ENCODE results near the gene KRTAP4-5. TPM values are rescaled to one million over a fixed set of nuclear protein-coding genes. Genes with fewer than 3 reads are reported as not detected.
"Not testable (repeated sequence)": the region's sequence is repeated elsewhere in the genome, so short reads cannot be mapped to it uniquely, and the experiment has no call there.

KRTAP4-5 gene
- total RNA-seq, 2 donors from 2014 or later = not detected

DNA sequence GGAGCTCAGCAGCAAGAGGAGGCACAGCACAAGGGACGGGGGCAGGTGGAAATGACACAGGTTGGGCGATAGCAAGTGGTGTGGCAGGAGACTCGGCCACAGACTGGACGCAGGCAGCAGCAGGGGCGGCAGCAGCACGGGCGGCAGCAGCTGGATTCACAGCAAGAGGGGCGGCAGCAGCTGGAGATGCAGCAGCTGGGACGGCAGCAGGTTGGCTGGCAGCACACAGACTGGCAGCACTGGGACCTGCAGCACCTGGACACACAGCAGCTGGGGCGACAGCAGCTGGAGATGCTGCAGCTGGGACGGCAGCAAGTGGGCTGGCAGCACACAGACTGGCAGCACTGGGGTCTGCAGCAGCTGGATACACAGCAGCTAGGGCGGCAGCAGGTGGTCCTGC is 9.8 kb downstream of the KRTAP4-5 start:
- peaks cover 10 to 18% of the 10 kb centered on the region in 2 donors for H3K36me3 Mint-ChIP-seq (ENCODE audit: insufficient read depth in 2 of 2)
- DNase-seq; H3K27me3 Mint-ChIP-seq (ENCODE audit: low read depth); H3K4me1 Mint-ChIP-seq (ENCODE audit: low read depth); H3K27ac Mint-ChIP-seq; ATAC-seq (replicated peaks in 1 of 2); H3K4me3 Mint-ChIP-seq: not testable (repeated sequence)
- H3K9me3 Mint-ChIP-seq = peaks cover 10 to 28% of the 10 kb centered on the region in 2 donors

DNA sequence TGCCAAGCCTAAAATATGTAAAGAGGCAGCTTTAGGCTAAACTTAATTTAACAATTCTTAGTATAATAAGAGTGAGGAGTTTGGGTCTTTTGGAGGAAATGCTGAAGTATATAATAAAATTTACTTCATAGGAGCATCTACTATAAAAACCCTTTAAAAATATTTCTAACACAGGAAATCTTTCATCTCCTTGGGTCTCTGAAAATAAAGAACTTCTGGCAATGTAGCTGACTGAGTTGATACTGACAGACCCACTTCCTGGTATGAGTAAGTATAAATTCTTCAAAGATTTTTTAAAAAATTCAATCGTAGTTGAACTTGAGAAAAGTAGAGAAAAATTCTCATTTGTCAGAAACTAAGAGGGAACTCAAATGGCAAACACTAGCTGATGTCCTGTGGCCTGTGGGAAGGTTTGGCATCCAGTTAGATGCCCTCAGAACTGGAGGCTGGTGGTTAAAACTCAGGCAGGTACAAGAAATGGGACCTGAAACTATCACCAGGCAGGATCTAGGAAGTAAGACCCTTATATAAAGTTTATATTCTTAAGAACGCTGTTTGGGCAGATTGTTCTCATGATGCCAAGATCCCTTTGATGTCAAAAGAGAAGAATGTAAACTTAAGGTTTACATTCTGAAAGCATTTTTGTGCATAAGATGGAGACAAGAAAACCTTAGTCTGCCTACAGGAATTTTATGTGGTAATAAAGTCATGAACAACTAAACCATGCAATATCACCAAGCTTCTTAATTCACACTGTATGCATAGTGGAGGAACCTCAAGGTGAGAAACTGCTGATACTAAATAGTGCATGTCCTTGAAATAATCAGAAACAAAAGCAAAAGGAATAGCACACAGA is 15.5 kb downstream of the KRTAP4-5 start:
- no peak overlapping the region for H3K27ac Mint-ChIP-seq
- ATAC-seq (replicated peaks in 1 of 2) = no peak

DNA sequence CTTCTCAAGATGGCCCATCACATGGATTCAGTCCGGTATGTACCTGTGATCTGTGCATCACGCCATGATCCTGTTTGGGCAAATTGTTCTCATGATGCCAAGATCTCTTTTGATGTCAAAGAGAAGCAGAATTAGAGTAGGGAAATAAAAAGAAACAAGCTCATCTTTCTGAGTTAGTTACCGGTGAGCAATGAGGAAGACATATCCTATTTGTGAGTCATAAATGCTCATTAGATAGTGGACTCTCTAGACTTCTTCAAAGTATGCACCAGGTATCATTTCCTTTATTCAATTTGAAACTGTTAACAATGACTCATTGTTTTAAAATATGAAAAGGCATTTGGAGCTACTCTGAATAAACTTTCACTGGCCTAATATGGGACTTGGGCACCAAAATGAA is 17.6 kb downstream of the KRTAP4-5 start:
- H3K9me3 Mint-ChIP-seq = peaks cover 0 to under 1% of the 10 kb centered on the region in 2 donors
- H3K27ac Mint-ChIP-seq = peak overlapping the region; percentile 63
- H3K4me3 Mint-ChIP-seq = no peak overlapping the region
- ATAC-seq (replicated peaks in 1 of 2) (no peak), DNase-seq (no peak)
- H3K27me3 Mint-ChIP-seq (ENCODE audit: low read depth) = no peaks in the 10 kb centered on the region
- peaks cover 28% of the 10 kb centered on the region for H3K4me1 Mint-ChIP-seq (ENCODE audit: low read depth)
- H3K36me3 Mint-ChIP-seq (ENCODE audit: insufficient read depth in 2 of 2) = no peaks in the 10 kb centered on the region

More for the DNA sequence above, 15.5 kb downstream of the KRTAP4-5 start:
- no peaks in the 10 kb centered on the region for H3K36me3 Mint-ChIP-seq (ENCODE audit: insufficient read depth in 2 of 2)
- H3K4me3 Mint-ChIP-seq = no peak overlapping the region
- H3K4me1 Mint-ChIP-seq (ENCODE audit: low read depth) = peaks cover 28% of the 10 kb centered on the region
- H3K9me3 Mint-ChIP-seq = peaks cover 0 to 10% of the 10 kb centered on the region in 2 donors
- DNase-seq = no peak
- H3K27me3 Mint-ChIP-seq (ENCODE audit: low read depth) = no peaks in the 10 kb centered on the region

DNA sequence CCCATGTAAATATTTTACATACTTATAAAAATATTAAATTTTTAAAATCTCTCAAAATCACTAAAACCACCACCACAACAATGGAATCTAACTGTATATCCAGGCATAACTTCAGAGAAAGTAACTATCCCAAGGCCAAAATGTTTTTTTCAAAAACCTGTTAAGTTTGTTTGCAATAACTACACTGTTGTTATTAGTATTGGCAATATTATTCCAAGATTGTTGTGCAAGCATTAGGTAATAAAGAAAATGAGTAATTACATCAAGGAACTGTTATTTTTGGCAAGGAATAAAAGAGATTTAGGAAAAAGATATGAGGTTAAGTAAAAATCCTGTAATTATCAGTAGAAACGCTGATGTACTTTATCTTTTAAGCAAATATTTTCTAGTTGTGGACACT is 22.3 kb downstream of the KRTAP4-5 start:
- H3K9me3 Mint-ChIP-seq = peaks cover under 1 to 1% of the 10 kb centered on the region in 2 donors

DNA sequence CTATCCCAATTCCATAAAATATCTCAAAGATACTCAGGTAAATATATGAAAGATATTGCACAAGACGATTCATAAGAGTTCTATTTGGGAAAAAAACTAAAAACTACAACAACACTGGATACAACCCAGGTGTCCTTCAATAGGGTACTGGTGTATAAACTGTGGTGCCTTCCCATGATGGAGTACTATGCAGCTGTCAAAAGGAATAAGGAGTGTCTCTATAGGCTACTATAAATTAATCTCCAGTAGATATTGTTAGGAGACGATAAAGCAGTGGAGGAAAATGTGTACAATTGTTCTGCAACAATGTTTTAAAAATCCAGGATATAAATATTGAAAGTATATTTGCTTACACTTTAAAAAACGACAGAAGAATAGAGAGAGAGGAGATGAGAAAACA is 23.2 kb downstream of the KRTAP4-5 start:
- peaks cover 2% of the 10 kb centered on the region in 2 donors for H3K9me3 Mint-ChIP-seq
- H3K4me3 Mint-ChIP-seq = no peak overlapping the region
- H3K27ac Mint-ChIP-seq = no peak overlapping the region
- no peaks in the 10 kb centered on the region for H3K36me3 Mint-ChIP-seq (ENCODE audit: insufficient read depth in 2 of 2)
- no peaks in the 10 kb centered on the region for H3K27me3 Mint-ChIP-seq (ENCODE audit: low read depth)
- ATAC-seq (replicated peaks in 1 of 2) (no peak), DNase-seq (no peak)
- H3K4me1 Mint-ChIP-seq (ENCODE audit: low read depth) = peaks cover 31% of the 10 kb centered on the region

More for the DNA sequence above, 22.3 kb downstream of the KRTAP4-5 start:
- Mint-ChIP-seq H3K4me3 (no peak overlapping the region), H3K36me3 (ENCODE audit: insufficient read depth in 2 of 2) (no peaks in the 10 kb centered on the region), H3K27ac (no peak overlapping the region), H3K27me3 (ENCODE audit: low read depth) (no peaks in the 10 kb centered on the region), H3K4me1 (ENCODE audit: low read depth) (peaks cover 40% of the 10 kb centered on the region)
- no peak for ATAC-seq (replicated peaks in 1 of 2)
- no peak for DNase-seq

DNA sequence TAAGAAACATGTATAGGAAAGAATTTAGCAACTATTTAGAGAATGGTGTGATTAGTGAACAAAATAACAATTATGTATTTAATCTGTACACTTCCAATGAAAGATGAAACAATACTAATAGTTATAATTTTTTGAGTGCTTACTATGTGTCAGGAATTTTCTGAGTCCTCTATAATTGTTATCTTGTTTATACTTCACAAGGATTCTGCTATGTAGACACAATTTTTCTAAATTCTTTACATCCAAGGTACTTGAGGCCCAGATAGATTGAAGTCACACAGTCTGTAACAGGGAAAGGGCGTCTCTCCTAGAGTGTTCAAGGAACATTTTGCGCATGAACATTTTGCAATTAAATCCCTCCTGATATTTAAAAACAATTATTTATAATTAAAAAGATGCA is 24.6 kb downstream of the KRTAP4-5 start:
- ATAC-seq (replicated peaks in 1 of 2) (no peak), DNase-seq (no peak)
- H3K36me3 Mint-ChIP-seq (ENCODE audit: insufficient read depth in 2 of 2) = no peaks in the 10 kb centered on the region
- H3K27me3 Mint-ChIP-seq (ENCODE audit: low read depth) = no peaks in the 10 kb centered on the region
- peaks cover 33% of the 10 kb centered on the region for H3K4me1 Mint-ChIP-seq (ENCODE audit: low read depth)
- peaks cover 2% of the 10 kb centered on the region in 2 donors for H3K9me3 Mint-ChIP-seq
- H3K4me3 Mint-ChIP-seq = no peak overlapping the region
- H3K27ac Mint-ChIP-seq = no peak overlapping the region

DNA sequence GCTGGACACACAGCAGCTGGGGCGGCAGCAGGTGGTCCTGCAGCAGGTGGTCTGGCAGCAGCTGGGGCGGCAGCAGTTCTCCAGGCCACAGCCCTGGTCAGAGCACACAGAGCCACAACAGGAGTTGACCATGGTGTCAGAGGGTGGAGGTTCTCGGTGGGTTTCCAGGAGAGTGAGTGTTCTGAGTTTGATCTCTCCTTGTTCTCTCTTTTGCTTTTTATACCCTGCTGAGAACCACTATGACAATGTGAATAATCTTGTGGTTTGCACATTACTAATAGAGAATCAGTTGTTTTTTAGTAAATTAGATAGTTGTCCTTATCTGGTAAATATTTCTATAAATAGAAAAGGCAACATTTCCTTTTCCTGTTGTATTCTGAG is 25.6 kb downstream of the KRTAP4-5 start, which contains the start of gene KRTAP4-12:
KRTAP4-12 (minus strand) TSS at position 192 of the 381 bp plus-strand sequence; CDS start at position 132, 60 bp downstream.
- Mint-ChIP-seq H3K4me3 (peak within 1 kb of the TSS; percentile 2 to 18), H3K4me1 (ENCODE audit: low read depth) (peaks cover 33% of the 10 kb centered on the region)
- not testable (repeated sequence) for H3K27ac Mint-ChIP-seq; ATAC-seq (replicated peaks in 1 of 2); DNase-seq; H3K36me3 Mint-ChIP-seq (ENCODE audit: insufficient read depth in 2 of 2); H3K9me3 Mint-ChIP-seq; H3K27me3 Mint-ChIP-seq (ENCODE audit: low read depth)

DNA sequence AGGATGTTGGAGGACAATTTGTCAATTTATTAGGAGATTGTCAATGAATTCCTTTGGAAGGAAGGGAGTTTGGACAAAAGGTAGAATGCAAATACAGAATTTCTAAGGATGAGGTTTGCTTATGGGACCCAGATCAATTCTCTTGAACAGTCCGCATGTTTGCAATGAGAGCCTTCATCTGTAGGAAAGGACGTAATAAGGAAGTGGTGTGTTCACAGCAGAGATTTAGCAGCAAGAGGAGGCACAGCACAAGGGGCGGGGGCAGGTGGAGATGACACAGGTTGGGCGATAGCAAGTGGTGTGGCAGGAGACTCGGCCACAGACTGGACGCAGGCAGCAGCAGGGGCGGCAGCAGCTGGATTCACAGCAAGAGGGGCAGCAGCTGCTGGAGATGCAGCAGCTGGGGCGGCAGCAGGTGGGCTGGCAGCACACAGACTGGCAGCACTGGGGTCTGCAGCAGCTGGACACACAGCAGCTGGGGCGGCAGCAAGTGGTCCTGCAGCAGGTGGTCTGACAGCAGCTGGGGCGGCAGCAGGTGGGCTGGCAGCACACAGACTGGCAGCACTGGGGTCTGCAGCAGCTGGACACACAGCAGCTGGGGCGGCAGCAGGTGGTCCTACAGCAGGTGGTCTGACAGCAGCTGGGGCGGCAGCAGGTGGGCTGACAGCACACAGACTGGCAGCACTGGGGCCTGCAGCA is 26.2 kb downstream of the KRTAP4-5 start:
- ATAC-seq (replicated peaks in 1 of 2); H3K27ac Mint-ChIP-seq: not testable (repeated sequence)

DNA sequence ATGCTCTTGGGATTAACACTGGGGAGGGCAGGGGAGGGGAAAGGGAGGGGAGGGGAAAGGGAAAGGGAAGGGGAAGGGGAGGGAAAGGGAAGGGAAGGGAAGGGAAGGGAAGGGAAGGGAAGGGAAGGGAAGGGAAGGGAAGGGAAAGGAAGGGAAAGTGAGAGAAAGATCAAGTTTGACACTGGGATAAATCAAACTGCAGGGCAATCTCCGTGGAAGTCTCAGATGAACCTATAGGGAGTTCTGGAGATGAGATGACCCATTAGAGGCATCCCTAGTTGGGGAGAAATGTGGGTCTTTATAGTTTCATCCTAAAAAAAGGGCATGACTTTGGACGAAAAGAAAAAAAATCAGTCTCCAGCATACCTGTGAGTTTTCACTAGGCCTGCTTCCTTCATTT is 27.9 kb downstream of the KRTAP4-5 start:
- no peaks in the 10 kb centered on the region for H3K36me3 Mint-ChIP-seq (ENCODE audit: insufficient read depth in 2 of 2)
- H3K27ac Mint-ChIP-seq = no peak overlapping the region
- no peak for DNase-seq
- peaks cover 33% of the 10 kb centered on the region for H3K4me1 Mint-ChIP-seq (ENCODE audit: low read depth)
- peaks cover 2% of the 10 kb centered on the region in 2 donors for H3K9me3 Mint-ChIP-seq
- no peaks in the 10 kb centered on the region for H3K27me3 Mint-ChIP-seq (ENCODE audit: low read depth)
- no peak for ATAC-seq (replicated peaks in 1 of 2)
- no peak overlapping the region for H3K4me3 Mint-ChIP-seq

More for the DNA sequence above, 26.2 kb downstream of the KRTAP4-5 start:
- not testable (repeated sequence) for H3K9me3 Mint-ChIP-seq; DNase-seq; H3K27me3 Mint-ChIP-seq (ENCODE audit: low read depth); H3K36me3 Mint-ChIP-seq (ENCODE audit: insufficient read depth in 2 of 2)
- H3K4me3 Mint-ChIP-seq = peak overlapping the region; percentile 2 to 18
- peaks cover 33% of the 10 kb centered on the region for H3K4me1 Mint-ChIP-seq (ENCODE audit: low read depth)

DNA sequence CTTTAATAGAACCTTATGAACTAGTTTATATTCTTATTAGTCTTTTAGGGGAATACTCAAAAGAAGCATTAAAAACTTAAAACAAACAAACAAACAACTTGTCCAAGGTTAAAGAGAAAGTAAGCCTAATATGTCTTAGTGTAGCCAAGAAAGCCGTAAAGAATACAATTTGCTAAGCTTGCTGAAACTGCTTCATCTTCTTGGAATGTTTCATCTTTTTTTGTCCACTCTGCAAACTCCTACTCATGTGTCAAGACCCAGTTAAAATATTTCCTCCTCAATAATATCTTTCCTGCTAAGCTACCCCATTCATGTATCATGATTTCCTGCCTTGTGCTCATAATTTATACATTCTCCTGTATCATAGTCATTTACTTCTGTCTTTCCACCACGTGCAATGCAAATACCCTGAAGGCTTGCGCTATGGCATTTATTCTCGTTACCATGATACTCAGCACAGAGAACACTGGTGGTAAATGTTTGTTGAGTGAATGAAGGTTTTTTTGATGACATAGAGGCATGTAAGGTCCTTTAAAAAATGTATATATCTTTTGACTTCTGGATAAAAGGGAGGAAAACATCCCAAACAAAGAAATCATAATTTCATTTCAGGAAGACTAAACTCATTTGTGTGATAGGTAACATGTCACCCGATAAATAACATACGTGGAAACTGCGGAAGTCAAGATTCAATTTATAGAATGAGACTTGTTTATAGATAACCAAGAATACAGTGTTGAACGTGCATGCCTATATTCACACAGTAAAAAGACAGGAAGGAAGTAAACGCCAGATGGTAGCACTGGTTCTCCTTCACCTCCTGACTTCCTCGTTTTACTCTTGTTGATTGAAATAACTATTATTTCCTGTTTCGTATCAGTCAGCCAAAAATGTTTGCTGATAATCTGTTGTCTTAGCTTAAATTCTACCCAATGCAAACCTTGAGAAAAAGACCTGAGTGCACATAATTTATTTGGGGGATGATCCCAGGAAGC is 29.6 kb downstream of the KRTAP4-5 start:
- not testable (repeated sequence) for ATAC-seq (replicated peaks in 1 of 2); H3K27me3 Mint-ChIP-seq (ENCODE audit: low read depth); H3K9me3 Mint-ChIP-seq; H3K36me3 Mint-ChIP-seq (ENCODE audit: insufficient read depth in 2 of 2); DNase-seq
- H3K4me1 Mint-ChIP-seq (ENCODE audit: low read depth) = peaks cover 27% of the 10 kb centered on the region
- H3K27ac Mint-ChIP-seq = peak overlapping the region; percentile 83
- H3K4me3 Mint-ChIP-seq = peak overlapping the region; percentile 45 to 57

DNA sequence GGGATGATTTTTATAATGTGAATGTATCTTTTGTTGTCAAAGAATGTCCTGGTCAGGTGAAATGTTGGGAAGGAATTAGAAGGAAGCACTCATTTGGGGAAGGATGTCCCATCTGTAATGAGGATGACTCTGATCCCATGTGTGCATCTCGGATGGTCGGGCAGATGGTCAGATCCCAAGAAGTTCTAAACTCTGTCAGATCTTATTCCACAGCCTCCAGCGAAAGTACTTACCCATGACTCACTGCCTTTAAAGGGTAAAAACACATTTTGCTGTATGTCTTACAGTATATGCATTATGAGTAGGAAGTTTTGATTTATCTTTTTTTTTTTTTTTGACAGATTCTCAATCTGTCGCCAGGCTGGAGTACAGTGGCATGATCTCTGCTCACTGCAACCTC is 30.9 kb downstream of the KRTAP4-5 start:
- Mint-ChIP-seq H3K36me3 (ENCODE audit: insufficient read depth in 2 of 2) (no peaks in the 10 kb centered on the region), H3K27ac (no peak overlapping the region), H3K9me3 (peaks cover 2% of the 10 kb centered on the region in 2 donors), H3K4me3 (no peak overlapping the region), H3K4me1 (ENCODE audit: low read depth) (peaks cover 20% of the 10 kb centered on the region), H3K27me3 (ENCODE audit: low read depth) (no peaks in the 10 kb centered on the region)
- DNase-seq (no peak), ATAC-seq (replicated peaks in 1 of 2) (no peak)

DNA sequence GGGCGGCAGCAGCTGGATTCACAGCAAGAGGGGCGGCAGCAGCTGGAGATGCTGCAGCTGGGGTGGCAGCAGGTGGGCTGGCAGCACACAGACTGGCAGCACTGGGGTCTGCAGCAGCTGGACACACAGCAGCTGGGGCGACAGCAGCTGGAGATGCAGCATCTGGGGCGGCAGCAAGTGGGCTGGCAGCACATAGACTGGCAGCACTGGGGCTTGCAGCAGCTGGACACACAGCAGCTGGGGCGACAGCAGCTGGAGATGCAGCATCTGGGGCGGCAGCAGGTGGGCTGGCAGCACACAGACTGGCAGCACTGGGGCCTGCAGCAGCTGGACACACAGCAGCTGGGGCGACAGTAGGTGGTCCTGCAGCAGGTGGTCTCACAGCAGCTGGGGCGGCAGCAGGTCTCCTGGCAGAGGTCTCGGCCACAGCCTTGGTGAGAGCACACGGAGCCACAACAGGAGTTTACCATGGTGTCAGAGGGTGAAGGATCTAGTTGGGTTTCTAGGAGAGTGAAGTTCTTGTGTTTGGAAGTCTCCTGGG is 31.7 kb downstream of the KRTAP4-5 start, which contains the start of gene KRTAP4-11:
KRTAP4-11 (minus strand) TSS at position 528 of the 541 bp plus-strand sequence; CDS start at position 470, 58 bp downstream.
- not testable (repeated sequence) for H3K4me3 Mint-ChIP-seq; ATAC-seq (replicated peaks in 1 of 2)

More for the DNA sequence above, 31.7 kb downstream of the KRTAP4-5 start, which contains the start of gene KRTAP4-11:
- H3K4me1 Mint-ChIP-seq (ENCODE audit: low read depth) = peaks cover 13% of the 10 kb centered on the region
- H3K27me3 Mint-ChIP-seq (ENCODE audit: low read depth); DNase-seq; H3K36me3 Mint-ChIP-seq (ENCODE audit: insufficient read depth in 2 of 2); H3K9me3 Mint-ChIP-seq; H3K27ac Mint-ChIP-seq: not testable (repeated sequence)
